GM10266 (cell line): ENCODE measurements around the gene BCL2L12.
A peak's percentile ranks its signal among the peaks of the same experiment; 100 is the strongest.
"Not testable (repeated sequence)": the region's sequence is repeated elsewhere in the genome, so short reads cannot be mapped to it uniquely, and the experiment has no call there.

ENCODE experiments used
- DNase-seq: peaks from one replicate; pipeline ENCODE4 v3.0.0; 2012; ENCODE audit errors: extremely low spot score
- TF ChIP-seq, protein P1 (sequence below): IDR thresholded peaks from 2 replicates; pipeline ENCODE4 v1.5.1; 2012; ENCODE audit warnings: mild to moderate bottlenecking, low read depth; ENCODE audit not compliant: control insufficient read depth, insufficient read depth; ENCODE audit errors: missing control alignments

Gene BCL2L12, protein sequence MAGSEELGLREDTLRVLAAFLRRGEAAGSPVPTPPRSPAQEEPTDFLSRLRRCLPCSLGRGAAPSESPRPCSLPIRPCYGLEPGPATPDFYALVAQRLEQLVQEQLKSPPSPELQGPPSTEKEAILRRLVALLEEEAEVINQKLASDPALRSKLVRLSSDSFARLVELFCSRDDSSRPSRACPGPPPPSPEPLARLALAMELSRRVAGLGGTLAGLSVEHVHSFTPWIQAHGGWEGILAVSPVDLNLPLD

DNA sequence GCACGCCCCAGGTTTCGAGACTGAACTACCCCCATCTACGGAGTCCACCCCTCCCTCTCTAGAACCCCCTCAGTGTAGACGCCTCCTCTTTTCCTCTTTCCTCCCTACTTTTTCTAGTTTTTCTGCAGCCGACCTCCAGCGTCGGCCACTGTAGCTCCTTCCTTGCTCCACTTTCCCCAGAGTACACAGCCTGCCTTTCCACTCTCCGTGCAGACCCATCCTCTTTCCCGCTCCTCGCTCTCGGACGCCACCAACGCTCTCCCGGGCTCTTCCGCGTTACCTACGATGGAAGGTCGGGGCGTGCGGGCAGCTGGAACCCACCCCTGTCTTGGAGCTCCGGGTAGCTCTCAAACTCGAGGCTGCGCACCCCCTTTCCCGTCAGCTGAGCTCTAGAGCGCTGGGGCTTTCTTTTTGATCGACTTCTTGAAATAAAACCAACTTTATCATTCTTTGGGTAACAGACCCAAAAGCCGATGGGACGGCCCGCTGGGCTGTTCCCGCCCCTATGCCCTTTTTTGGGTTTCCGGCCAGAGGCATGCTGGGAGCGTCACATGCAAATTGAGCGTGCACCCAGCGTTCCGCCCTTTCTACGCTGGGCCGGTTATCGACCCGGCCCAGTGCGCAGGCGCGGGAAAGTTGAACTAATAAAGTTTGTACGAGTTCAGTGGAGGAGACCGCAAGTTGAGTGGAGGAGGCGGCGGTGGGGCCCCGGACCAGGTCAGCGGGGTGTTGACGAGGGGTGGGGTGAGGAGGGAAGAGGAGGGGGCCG lies at the start of gene BCL2L12, which contains the start of gene IRF3:
Gene BCL2L12 (plus strand): TSS at position 583 of the 769 bp plus-strand sequence. CDS start 760 bp downstream, outside the sequence.
Gene IRF3 (minus strand): TSS at position 507 of the 769 bp plus-strand sequence. CDS start 1,019 bp downstream, outside the sequence.
- TF ChIP-seq, protein P1, sequence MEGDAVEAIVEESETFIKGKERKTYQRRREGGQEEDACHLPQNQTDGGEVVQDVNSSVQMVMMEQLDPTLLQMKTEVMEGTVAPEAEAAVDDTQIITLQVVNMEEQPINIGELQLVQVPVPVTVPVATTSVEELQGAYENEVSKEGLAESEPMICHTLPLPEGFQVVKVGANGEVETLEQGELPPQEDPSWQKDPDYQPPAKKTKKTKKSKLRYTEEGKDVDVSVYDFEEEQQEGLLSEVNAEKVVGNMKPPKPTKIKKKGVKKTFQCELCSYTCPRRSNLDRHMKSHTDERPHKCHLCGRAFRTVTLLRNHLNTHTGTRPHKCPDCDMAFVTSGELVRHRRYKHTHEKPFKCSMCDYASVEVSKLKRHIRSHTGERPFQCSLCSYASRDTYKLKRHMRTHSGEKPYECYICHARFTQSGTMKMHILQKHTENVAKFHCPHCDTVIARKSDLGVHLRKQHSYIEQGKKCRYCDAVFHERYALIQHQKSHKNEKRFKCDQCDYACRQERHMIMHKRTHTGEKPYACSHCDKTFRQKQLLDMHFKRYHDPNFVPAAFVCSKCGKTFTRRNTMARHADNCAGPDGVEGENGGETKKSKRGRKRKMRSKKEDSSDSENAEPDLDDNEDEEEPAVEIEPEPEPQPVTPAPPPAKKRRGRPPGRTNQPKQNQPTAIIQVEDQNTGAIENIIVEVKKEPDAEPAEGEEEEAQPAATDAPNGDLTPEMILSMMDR = no peak
- peak; percentile 99 for DNase-seq

- TF ChIP-seq, protein P1 = no peak
- no peak for DNase-seq
Observed at GRCh38 chr19:49616532-49616931, 49.2 kb upstream of the BCL2L12 start.

DNA sequence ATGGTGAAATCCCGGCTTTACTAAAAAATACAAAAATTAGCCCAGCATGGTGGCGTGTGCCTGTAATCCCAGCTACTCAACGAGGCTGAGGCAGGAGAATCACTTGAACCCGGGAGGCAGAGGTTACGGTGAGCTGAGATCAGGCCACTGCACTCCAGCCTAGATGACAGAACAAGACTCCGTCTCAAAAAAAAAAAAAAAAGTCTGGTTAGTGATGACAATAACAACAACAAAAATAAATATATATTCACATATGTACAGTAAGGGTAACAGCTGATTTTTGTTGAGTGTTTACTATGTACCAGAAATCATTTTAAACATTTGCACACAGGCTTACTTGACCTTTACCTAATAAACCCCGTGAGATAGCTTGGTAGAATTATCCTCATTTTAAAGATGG lies 48.8 kb upstream of the BCL2L12 start:
- TF ChIP-seq, protein P1 = no peak
- DNase-seq = no peak

DNA sequence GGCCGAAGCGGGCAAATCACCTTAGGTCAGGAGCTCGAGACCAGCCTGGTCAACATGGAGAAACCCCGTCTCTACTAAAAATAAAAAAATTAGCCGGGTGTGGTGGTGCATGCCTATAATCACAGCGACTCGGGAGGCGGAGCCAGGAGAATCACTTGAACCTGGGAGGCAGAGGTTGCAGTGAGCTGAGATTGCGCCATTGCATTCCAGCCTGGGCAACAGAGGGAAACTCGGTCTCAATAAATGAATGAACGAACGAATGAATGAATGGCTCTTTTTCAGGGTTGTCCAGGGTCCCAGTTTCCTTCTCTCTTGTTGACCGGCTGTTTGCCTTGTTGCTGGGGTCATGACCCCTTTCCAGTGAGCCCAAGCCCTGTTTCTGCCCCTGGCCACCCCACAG lies 47.9 kb upstream of the BCL2L12 start:
- not testable (repeated sequence) for DNase-seq

DNA sequence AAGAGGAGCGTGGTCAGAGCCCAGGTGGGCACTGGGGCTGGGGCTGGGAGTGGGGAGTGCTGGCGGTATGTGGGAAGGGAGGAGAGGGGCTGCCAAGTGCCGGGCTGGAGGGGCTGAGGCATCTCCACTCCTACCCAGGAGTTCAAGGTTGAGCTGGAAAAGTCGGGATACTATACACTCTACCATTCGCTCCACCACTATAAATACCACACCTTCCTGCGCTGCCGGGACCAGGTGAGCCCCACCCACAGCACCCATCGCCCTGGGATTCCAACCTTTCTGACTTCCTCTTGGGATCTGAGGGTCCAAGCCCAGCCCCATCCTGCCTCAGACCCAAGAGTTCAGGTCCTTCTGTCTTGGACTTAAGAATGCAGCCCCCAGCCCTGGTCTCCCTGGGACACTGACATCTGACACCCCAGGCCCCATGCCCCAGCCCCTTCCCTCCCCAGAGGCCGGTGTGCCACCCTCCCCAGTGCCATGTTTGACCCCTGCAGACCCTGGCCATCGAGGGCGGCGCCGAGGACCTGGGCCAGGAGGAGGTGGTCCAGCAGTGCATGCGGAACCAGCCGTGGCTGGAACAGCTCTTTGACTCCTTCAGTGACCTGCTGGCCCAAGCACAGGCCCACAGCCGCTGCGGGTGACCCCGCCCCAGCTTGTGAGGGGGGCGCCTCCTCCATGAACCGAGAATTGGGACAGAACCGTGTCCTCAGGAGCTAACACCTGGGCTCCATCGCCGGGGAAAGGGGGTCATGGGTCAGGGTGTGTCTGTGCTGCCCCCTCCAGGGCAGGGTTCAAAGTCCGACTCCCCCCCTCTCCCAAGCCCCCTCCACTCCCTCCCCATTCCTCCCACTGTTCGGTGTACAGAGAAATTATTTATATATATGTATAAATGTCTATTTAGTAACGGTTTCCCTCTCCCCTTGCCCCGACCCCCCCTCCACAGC lies 40.5 kb upstream of the BCL2L12 start:
- DNase-seq = no peak
- TF ChIP-seq, protein P1 = no peak

GRCh38 chr19:49626226-49626625 lies 39.5 kb upstream of the BCL2L12 start:
- TF ChIP-seq, protein P1 = no peak
- no peak for DNase-seq

- no peak for DNase-seq
- TF ChIP-seq, protein P1 = no peak
Observed at GRCh38 chr19:49629659-49630058, 36.1 kb upstream of the BCL2L12 start.
